RWPE2 (cell line): Measurements from ENCODE around the gene TP53TG5.

Experiments
- ATAC-seq: fragments of 200-7000 bp; cut with Tn5 transposase; 3 replicates; pipeline ENCODE4 v1.9.1; 2021; ENCODE audit warnings: low read depth
- DNase-seq: peaks from one replicate; pipeline ENCODE4 v3.0.0-alpha.2; 2020; ENCODE audit warnings: low spot score
- H3K27ac ChIP-seq: fragments of 450-650 bp; 2 replicates; pipeline ENCODE4 v1.5.1; 2017; ENCODE audit warnings: mild to moderate bottlenecking; ENCODE audit not compliant: poor library complexity, severe bottlenecking
- H3K27me3 ChIP-seq: fragments of 250-450 bp; sonication (Bioruptor Pico); 2 replicates; pipeline ENCODE4 v1.5.1; 2021; ENCODE audit warnings: mild to moderate bottlenecking, moderate library complexity; ENCODE audit not compliant: insufficient read depth, poor library complexity, severe bottlenecking
- H3K36me3 ChIP-seq: fragments of 250-450 bp; sonication (Bioruptor Pico); 2 replicates; pipeline ENCODE4 v1.5.1; 2020; ENCODE audit warnings: low read depth, mild to moderate bottlenecking, moderate library complexity
- H3K4me1 ChIP-seq: fragments of 250-450 bp; sonication (Bioruptor Pico); 2 replicates; pipeline ENCODE4 v1.5.1; 2021; ENCODE audit warnings: mild to moderate bottlenecking, moderate library complexity; ENCODE audit not compliant: insufficient read depth, poor library complexity, severe bottlenecking
- H3K4me3 ChIP-seq: fragments of 250-450 bp; sonication (Bioruptor Pico); 2 replicates; pipeline ENCODE4 v1.5.1; 2021; ENCODE audit warnings: mild to moderate bottlenecking, moderate library complexity; ENCODE audit not compliant: severe bottlenecking
- H3K9me3 ChIP-seq: fragments of 250-450 bp; sonication (Bioruptor Pico); 2 replicates; pipeline ENCODE4 v1.5.1; 2021; ENCODE audit warnings: mild to moderate bottlenecking, moderate library complexity; ENCODE audit not compliant: severe bottlenecking
- TF ChIP-seq, protein P1 (sequence below): fragments of 450-650 bp; IDR thresholded peaks from one replicate; pipeline ENCODE4 v1.5.1; 2017; ENCODE audit warnings: mild to moderate bottlenecking, moderate library complexity; ENCODE audit not compliant: poor library complexity, severe bottlenecking

Gene TP53TG5

DNA sequence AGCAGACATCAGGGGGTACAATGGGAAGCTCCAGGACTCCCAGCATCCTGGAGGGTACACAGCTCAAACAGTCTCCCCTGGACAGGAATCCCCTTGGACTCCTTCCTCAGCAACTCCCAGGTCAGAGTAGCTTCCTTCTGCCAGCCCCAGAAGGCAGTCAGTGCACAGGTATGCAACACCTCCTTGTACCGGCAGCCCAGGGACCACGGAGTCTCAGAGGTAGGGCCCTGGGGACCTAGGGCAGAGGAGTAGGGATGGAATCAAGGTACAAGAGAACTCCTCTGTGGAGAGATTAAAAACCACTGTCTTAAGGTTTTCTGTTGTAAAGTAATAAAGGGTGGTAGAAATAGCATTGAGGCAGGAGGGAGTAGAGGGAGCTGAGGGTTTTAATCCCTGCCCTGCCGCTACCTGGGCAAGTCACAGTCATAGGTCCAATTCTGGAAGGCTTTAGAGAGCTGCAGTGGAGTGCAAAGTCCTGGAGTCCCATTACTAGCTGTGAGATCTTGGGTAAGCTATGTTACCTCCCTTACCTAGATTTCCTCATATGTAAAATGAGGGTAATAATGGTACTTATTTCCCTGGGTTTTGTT lies 7.5 kb downstream of the TP53TG5 start:
- ATAC-seq (no peak), DNase-seq (no peak)
- Histone ChIP-seq H3K4me3 (no peak overlapping the region), H3K27ac (no peak overlapping the region), H3K36me3 (peaks cover 26% of the 10 kb centered on the region), H3K27me3 (no peaks in the 10 kb centered on the region), H3K9me3 (no peaks in the 10 kb centered on the region), H3K4me1 (no peaks in the 10 kb centered on the region)
- TF ChIP-seq, protein P1, sequence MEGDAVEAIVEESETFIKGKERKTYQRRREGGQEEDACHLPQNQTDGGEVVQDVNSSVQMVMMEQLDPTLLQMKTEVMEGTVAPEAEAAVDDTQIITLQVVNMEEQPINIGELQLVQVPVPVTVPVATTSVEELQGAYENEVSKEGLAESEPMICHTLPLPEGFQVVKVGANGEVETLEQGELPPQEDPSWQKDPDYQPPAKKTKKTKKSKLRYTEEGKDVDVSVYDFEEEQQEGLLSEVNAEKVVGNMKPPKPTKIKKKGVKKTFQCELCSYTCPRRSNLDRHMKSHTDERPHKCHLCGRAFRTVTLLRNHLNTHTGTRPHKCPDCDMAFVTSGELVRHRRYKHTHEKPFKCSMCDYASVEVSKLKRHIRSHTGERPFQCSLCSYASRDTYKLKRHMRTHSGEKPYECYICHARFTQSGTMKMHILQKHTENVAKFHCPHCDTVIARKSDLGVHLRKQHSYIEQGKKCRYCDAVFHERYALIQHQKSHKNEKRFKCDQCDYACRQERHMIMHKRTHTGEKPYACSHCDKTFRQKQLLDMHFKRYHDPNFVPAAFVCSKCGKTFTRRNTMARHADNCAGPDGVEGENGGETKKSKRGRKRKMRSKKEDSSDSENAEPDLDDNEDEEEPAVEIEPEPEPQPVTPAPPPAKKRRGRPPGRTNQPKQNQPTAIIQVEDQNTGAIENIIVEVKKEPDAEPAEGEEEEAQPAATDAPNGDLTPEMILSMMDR, result no peak

DNA sequence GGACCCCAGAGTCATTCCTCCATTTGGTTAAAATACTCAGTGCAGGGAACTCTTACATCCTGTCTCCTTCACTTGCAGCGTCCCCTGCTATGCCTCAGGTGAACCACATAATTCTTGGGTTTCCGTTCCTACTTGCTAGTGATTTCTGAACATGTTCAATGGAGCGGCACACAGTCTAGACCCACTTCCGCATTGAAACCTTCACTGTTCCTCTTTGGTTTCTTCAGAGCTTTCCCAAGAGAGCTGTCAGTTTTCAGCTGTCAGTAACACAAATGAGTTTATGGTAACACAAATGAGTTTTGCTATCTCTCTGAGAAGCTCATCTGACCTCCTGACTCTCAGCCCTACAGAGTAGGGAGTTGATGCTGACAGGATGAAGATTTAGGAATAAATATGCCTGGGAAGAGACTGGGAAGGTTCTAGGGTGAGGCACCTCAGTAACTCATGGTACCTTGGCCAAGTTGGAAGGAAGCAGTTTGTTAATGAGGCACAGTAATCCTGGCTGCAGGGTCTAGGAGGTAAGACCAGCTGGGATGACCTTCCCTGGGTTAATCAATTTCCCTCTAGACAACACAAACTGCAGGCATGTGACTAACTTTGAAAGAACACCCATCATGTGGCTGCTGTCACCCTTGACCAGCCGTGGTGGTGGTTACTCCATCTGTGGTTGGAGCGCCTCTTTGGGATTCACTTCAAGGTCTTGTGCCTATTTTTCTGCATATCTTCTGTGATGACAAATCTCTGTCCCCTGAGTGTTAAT lies 9.7 kb downstream of the TP53TG5 start:
- no peak overlapping the region for H3K27ac ChIP-seq
- no peak for ATAC-seq

DNA sequence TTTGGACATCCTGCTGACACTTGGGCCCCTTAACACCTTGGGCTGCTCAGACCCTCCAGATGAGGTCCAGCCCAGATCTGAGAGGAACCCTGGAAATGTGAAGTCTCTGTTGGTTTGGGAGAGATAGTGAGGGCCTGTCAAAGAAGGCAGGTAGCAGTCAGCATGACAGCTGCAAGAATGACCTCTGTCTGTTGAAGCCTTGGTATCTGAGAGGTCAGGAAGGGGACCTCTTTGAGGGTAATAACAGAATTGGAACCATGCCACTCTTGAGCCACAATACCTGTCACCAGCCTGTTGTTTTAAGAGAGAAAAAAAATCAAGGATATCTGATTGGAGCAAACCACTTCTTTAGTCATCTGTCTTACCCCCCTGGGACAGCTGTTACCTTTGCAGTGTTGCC lies 11.0 kb downstream of the TP53TG5 start:
- DNase-seq (peak; percentile 34), ATAC-seq (no peak)
- Histone ChIP-seq H3K4me3 (no peak overlapping the region), H3K27ac (no peak overlapping the region), H3K36me3 (peaks cover 37% of the 10 kb centered on the region), H3K9me3 (no peaks in the 10 kb centered on the region), H3K27me3 (no peaks in the 10 kb centered on the region), H3K4me1 (peaks cover 9% of the 10 kb centered on the region)
- TF ChIP-seq, protein P1, result no peak

More for the DNA sequence above, 9.7 kb downstream of the TP53TG5 start:
- peaks cover 37% of the 10 kb centered on the region for H3K36me3 ChIP-seq
- H3K4me1 ChIP-seq, result peaks cover 5% of the 10 kb centered on the region
- H3K27me3 ChIP-seq, result no peaks in the 10 kb centered on the region
- no peak overlapping the region for H3K4me3 ChIP-seq
- TF ChIP-seq, protein P1, result no peak
- no peak for DNase-seq
- H3K9me3 ChIP-seq, result no peaks in the 10 kb centered on the region

DNA sequence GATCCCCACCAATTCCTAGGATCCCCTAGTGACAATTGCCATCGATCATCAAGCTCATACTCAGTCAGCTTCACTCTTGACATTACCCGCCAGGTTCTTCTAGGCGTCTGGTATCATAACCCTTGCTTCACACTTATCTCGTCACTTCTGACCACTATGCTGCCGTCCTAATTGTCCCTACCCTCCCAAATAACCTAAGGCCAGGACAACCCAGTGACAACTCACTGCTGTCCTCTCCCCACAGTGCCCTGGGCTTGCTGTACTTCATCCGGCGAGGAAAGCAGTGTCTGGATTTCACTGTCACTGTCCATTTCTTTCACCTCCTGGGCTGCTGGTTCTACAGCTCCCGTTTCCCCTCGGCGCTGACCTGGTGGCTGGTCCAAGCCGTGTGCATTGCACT lies 11.5 kb downstream of the TP53TG5 start:
- peaks cover 37% of the 10 kb centered on the region for H3K36me3 ChIP-seq
- H3K27ac ChIP-seq, result no peak overlapping the region
- no peaks in the 10 kb centered on the region for H3K9me3 ChIP-seq
- no peak overlapping the region for H3K4me3 ChIP-seq
- no peaks in the 10 kb centered on the region for H3K27me3 ChIP-seq
- TF ChIP-seq, protein P1, result no peak
- DNase-seq (peak; percentile 72), ATAC-seq (no peak)
- peaks cover 9% of the 10 kb centered on the region for H3K4me1 ChIP-seq

DNA sequence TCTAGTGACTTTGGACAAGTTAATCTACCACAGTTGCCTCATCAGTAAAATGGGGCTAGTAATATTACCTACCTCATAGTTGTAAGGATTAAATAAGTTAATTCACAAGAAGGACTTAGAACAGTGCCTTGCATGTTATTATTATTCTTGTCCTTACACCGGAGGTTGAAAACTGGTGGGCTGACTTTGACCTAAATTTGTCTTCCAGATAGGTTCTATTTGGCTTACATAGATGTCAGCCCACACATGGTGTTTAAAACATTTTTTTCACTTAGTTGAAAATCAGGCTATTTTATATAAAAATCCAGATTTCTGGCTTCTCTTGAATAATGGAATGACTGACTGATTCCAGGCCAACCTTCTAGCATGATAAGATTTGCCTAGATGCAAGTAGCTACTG lies 11.9 kb downstream of the TP53TG5 start:
- ATAC-seq (no peak), DNase-seq (no peak)
- Histone ChIP-seq H3K4me3 (no peak overlapping the region), H3K4me1 (peaks cover 9% of the 10 kb centered on the region), H3K27ac (no peak overlapping the region), H3K9me3 (no peaks in the 10 kb centered on the region), H3K27me3 (no peaks in the 10 kb centered on the region), H3K36me3 (peaks cover 37% of the 10 kb centered on the region)
- TF ChIP-seq, protein P1, result no peak
